ENCODE measurements around the gene HPX.

Gene HPX

DNA sequence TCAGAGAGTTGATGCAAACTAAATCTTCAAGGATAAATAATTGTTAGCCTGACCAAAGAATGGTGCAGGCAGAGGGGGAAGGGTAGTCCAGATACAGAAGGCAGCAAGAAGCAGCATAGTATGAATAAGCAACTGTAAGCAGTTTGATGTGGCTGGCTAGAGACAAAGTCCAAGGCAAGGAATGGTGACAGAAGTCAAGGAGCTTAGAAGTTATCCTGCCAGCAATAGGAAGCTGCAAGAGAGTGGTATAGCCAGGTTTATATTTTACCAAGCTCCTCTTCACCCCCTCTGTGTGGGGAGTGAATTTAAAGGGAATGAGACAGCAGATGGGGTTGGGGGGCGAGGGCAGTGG is 18.3 kb upstream of the HPX start:
- DNase-seq = no peak

DNA sequence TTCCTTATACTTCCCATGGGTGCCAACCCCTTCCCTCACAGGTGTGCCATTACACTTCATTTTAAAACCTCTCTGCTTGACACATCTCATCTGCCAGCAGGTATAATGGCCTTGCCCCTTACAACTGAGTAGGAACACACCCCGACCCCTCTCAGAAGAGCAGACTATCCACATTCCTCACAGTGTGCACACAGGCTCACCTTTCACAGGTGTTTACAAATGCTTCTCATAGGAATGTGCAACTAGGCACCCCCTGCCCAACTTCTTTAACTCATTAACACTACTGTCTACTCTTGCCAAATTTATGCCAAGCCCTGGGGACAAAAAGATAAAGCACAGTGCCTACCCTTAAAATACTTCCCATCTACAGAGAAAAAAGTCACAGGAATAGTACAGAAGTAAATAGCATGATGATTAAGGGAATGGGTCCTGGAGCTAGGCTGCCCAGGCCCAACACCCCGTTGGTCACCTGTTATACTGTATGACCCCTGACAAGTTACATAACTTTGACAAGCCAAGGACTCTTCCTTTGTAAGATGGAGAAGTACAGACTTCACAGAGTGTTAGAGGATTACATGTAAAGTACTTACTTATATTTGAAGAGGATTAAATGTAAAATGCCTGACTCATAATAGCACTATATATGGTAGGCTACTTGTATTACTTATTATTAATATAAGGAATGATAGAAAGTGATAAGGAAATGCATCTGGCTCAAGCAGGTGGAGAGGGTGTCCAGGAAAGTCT is 17.7 kb upstream of the HPX start:
- no peak for DNase-seq

- no peak for DNase-seq
Observed at GRCh38 chr11:6457581-6458320, 17.0 kb upstream of the HPX start.

GRCh38 chr11:6456361-6457073 is 15.7 kb upstream of the HPX start:
- no peak for DNase-seq

DNA sequence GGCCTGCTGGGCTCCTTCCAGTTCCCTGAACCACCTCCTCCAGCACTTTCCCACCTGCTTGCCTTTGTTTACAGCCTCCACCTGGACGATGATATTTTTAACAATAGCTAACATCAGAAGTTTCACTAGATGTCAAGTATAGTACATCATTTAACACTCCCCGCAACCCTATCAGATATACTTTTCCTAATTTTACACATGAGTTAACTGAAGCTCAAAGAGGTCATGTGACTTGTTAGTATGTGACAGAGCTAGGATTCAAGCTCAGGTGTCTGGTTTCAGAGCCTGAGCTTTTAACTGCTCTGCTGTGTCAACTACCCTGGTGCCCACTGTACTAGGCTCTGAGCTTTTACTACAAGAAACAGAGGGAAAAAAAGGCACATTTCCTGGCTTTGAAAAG is 14.3 kb upstream of the HPX start:
- DNase-seq = no peak

GRCh38 chr11:6453152-6453551 is 12.4 kb upstream of the HPX start:
- DNase-seq = no peak

DNA sequence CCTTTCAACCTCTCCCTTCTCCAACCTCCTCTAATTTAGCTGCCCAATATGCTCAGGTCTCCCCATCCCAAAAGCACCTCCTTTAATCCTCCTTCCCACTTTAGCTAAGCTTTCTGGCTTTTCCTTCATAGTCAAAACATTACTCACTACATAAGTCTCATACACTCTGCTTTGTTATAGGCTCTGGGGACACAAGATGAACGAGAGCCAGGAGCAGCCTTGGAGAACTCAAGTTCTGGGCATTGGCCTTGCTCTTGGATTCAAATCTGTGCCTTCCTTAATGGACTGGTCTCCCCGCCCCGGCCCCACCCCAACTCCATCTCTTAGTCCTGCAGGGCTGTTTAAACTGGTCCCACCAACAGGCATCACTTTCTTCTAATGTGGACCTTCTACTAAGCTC is 11.4 kb upstream of the HPX start:
- no peak for DNase-seq

GRCh38 chr11:6448574-6448973 is 7.8 kb upstream of the HPX start:
- no peak for DNase-seq

- DNase-seq = peak; percentile 58 to 78 (median 74)
Observed at GRCh38 chr11:6443269-6444003, 2.6 kb upstream of the HPX start.

DNA sequence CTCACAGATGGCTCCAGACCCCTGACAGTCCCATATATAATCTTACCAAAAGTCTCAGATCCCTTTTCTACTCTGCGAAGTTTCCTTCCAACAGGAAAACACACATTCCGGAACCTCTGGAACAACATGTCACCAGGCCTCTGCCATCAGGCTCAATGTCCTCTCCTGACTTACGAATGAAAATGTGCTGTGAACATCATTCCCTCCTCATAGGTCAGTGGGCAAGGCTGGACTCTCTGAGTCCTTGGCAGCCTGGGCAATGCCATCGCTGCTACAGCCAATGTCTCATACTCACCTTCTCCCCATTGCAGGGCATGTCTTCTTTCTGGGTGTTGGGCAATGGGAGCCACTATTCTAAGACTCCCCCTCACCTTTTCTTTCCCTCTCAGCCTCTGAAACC is 1.7 kb upstream of the HPX start:
- no peak for DNase-seq

DNA sequence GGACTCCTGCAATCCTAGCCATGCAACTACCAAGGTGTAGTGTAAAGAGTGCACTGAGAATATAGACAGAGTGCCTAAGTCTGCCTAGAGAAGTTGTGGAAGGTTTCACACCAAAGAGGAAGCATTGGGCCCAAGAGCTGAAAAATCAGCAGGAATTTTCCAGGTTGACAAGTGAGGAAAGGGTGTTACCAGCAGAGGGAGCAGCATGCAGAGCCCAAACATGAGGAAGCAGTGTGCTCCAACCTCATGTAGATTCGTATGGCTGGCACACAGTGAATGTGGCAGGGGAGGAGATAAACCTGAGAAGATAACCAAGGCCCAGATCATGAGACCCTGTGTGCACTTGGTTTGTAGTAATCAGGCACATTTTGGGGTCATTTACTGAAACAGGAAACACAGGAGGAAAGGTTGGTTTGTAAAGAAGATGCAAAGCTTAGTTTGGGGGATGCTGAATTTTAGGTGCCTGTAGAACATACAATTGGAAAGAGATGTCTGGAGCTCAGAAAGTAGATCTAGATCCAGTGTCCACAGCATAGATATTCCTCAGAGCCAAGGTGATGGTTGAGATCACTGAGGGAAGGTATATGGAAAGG is 1.7 kb downstream of the HPX start:
- peak; percentile 83 for DNase-seq

DNA sequence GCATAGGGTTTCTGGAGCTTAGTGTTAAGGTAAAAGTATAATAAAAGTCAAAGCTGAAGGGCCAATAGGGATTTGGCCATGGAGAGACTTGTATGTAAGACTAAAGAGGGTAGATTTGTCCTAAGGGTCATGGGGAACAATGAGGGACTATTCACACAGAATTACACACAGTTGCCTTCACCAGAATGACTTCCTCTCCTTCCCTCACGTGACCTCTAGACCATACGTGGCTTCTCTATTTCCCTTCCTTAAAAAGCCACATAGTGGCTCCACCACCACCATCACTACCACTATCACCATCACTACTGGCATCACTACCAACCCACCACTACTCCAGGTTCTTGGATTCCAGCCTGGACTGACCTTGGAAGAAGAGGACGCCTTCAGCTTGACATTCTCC is 2.8 kb downstream of the HPX start:
- DNase-seq = peak; percentile 64 to 77 (median 74)

DNA sequence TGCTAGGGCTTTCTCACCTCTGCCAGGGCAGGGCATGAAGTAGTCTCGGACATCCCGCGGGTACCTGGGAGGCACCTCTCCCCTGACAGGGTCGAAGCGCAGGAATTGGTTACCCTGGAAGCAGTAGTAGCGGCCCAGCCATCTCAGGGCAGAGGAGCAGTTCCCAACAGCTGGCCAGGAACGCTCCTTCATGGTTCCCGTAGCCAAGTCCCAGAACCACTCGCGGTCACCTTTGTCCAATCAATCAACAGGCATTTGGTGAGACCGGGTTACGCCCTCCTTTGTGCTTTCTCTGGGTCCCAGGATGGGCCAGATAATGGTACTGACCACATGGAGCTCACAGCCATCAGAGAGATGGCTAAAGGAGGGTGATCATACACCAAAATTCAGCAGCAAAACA is 3.4 kb downstream of the HPX start:
- DNase-seq = no peak

DNA sequence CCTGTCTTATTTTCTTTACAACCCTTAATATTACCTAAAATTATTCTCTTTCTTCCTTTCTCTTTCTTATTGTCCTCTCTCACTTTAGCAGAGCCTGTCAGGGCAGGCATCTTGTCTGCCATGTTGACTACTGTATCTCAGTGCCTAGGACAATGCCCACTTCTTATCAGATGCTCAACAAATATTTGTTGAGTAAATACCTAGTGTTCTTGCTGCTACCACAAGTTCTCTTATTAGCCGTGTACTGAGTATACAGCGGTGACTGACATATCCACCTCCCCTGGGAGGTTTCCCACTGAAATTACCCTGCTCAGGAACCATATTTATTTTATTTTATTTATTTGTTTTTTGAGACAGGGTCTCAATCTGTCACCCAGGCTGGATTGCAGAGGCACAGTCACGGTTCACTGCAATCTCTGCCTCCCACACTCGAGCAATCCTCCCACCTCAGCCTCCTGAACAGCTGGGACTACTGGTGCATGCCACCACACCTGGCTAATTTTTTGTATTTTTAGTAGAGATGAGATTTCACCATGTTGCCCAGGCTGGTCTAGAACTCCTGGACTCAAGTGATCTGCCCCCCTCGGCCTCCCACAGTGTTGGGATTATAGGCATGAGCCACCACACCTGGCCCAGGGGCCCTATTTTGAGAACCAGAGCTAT is 6.7 kb downstream of the HPX start:
- no peak for DNase-seq

DNA sequence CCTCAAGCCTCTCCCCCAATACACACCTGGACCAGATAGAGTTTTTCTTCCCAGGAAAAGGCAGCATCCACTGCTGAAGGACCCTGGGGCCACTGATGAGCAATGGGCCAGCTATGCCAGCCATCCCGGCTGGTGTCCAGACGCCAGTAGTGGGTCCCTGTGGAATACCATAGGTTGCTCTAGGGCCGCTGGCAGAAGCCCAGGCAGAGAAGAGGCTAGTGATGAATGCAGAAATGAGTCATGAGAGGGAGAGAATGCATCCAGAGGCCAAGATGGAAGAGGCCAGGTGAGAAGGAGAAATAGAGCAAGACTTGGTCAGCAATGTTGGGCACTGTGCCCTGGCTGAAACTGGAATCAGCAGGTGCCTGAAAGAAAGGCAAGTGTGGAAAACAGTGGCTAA is 8.9 kb downstream of the HPX start:
- no peak for DNase-seq

- no peak for DNase-seq
Observed at GRCh38 chr11:6427516-6427915, 13.3 kb downstream of the HPX start.

GRCh38 chr11:6420677-6421076 is 20.1 kb downstream of the HPX start:
- DNase-seq = no peak

- DNase-seq = peak; percentile 47 to 73 (median 53)
Observed at GRCh38 chr11:6419009-6419631, 21.7 kb downstream of the HPX start, which contains the start of gene APBB1. TSS of gene APBB1 (minus strand) at chr11:6419094. CDS start at chr11:6411347, 7,747 bp downstream.

DNA sequence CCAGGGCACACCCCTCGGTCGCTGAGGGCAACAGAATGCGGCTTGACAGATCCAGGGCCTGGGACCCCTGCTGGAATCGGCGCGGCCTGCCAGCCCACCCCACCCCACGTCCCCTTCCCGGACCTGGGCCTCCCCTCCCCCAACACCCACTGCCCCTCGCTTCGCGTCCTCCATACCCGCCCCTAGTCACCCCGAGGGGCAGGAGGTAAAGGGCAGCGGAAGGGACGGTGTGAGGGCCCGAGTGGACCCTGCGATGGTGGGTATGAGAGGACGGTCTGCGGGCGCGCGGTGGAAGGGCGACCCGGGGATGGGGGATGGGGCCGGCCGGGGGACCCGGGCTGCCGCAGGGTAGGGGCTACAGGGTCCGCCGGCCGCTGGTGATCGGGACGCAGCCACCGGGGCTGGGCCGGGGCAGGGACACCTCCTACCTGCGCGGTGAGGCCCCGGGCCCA is 22.2 kb downstream of the HPX start:
- no peak for DNase-seq

DNA sequence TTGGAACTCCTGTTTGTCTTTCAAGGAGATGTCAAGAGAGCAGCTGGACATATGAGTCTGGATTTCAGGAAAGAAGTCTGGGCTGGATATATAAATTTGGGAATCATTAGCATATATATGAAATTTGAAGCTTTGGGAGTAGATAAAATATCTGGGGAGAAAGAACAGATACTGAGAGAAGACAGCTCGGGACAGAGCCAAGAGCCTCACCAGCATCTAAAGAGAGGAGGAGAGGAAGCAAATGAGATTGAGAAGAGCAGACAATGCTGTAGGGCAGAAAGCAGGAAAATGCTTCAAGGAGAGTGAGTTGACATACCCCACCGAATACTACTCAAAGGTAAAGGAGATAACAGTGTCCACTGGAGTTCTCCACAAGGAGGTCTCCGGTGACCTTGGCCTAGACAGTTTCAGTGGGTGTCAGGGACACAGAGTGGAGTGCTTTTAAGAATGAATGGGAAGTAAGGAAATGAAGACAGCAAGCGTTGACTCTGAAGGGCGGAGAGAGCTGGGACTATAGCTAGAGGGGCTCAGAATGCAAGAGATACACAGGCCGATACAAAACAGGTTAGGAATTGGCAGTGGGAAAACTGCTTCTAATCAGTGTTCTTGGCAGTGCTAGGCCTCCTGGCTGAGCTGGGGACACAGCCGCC is 22.8 kb downstream of the HPX start:
- no peak for DNase-seq

DNA sequence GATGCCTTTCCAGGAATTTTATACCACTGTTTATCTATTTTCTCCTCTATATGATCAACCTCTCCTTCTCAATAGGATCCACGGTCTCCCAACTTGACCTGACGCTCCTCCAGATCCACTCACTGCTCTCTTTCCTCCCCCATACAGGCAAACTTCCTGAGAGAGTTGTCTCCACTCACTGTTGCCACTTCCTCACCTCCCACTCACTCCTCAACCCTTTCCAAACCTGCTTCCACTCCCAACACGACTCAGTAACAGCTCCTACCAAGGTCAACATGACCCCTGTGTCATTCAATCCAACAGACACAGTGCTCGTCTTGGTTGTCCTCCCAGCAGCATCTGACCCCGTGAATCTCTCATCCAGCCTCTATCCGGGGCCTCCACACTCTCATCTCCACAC is 25.0 kb downstream of the HPX start:
- DNase-seq = peak; percentile 31 to 48 (median 40)
